GM18868 (cell line): Measurements from ENCODE around the gene KRTAP4-16.
"Not testable (repeated sequence)": the region's sequence is repeated elsewhere in the genome, so short reads cannot be mapped to it uniquely, and the experiment has no call there.

Experiments used
- ATAC-seq: cut with Tn5 transposase; IDR thresholded peaks from one replicate; pipeline ENCODE4 v1.9.1; 2021; ENCODE audit warnings: mild to moderate bottlenecking, moderate library complexity; ENCODE audit not compliant: unreplicated experiment

Gene KRTAP4-16

DNA sequence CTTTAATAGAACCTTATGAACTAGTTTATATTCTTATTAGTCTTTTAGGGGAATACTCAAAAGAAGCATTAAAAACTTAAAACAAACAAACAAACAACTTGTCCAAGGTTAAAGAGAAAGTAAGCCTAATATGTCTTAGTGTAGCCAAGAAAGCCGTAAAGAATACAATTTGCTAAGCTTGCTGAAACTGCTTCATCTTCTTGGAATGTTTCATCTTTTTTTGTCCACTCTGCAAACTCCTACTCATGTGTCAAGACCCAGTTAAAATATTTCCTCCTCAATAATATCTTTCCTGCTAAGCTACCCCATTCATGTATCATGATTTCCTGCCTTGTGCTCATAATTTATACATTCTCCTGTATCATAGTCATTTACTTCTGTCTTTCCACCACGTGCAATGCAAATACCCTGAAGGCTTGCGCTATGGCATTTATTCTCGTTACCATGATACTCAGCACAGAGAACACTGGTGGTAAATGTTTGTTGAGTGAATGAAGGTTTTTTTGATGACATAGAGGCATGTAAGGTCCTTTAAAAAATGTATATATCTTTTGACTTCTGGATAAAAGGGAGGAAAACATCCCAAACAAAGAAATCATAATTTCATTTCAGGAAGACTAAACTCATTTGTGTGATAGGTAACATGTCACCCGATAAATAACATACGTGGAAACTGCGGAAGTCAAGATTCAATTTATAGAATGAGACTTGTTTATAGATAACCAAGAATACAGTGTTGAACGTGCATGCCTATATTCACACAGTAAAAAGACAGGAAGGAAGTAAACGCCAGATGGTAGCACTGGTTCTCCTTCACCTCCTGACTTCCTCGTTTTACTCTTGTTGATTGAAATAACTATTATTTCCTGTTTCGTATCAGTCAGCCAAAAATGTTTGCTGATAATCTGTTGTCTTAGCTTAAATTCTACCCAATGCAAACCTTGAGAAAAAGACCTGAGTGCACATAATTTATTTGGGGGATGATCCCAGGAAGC is 18.0 kb upstream of the KRTAP4-16 start:
- ATAC-seq: not testable (repeated sequence)

DNA sequence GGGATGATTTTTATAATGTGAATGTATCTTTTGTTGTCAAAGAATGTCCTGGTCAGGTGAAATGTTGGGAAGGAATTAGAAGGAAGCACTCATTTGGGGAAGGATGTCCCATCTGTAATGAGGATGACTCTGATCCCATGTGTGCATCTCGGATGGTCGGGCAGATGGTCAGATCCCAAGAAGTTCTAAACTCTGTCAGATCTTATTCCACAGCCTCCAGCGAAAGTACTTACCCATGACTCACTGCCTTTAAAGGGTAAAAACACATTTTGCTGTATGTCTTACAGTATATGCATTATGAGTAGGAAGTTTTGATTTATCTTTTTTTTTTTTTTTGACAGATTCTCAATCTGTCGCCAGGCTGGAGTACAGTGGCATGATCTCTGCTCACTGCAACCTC is 16.7 kb upstream of the KRTAP4-16 start:
- no peak for ATAC-seq

DNA sequence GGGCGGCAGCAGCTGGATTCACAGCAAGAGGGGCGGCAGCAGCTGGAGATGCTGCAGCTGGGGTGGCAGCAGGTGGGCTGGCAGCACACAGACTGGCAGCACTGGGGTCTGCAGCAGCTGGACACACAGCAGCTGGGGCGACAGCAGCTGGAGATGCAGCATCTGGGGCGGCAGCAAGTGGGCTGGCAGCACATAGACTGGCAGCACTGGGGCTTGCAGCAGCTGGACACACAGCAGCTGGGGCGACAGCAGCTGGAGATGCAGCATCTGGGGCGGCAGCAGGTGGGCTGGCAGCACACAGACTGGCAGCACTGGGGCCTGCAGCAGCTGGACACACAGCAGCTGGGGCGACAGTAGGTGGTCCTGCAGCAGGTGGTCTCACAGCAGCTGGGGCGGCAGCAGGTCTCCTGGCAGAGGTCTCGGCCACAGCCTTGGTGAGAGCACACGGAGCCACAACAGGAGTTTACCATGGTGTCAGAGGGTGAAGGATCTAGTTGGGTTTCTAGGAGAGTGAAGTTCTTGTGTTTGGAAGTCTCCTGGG is 15.9 kb upstream of the KRTAP4-16 start, which contains the start of gene KRTAP4-11:
KRTAP4-11 (minus strand) TSS at position 528 of the 541 bp plus-strand sequence; CDS start at position 470, 58 bp downstream.
- ATAC-seq: not testable (repeated sequence)

DNA sequence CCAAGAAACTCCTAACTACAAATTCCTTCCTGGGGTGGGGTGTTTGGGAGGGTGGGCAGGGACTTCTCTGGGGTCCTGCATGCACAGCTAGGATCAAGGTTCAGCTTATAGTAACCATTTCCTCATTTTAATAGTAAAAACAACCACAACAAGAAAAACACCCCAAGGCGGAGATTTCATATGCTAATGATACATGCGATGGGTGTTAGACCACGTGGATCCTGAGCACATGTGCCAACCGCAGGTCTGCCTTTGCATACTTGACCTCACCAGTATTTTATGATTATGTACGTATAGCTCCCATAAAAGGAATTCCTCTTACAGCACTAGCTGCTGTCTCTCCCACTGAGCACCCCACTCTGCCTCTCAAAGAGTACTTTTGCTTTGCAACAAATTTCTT is 14.3 kb upstream of the KRTAP4-16 start:
- no peak for ATAC-seq

DNA sequence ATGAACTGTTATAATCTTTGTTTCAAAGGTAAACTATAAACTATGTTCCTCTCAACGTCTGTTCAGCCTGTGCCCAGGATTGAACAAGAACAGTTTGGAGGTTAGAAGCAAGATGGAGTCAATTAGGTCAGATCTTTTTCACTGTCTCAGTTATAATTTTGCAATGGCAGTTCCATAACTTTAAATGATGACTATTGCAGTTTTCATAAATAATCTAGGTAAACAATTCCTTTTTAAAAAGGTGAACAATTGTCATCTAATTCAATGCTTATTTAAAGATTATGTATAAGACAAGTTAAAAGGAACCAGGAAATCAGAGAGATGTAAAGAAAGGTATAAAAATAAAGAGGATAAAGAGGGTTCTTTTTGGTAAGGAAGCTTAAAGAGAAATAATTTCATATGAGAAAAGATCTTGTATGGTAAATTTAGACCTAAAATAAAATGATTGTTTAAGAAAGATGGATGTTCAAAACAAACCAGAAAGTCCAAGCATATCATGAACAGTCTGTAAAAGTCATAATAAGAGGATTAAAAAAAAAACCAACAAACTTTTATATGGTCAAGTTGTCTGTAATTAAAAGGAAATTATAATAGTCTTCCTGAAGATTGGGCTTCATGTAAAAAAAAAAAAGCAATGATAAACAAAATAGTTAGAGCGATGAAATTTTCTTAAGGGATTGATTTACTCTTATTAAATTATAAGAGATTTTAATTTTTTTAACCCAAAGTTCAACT is 9.3 kb upstream of the KRTAP4-16 start:
- ATAC-seq: no peak

DNA sequence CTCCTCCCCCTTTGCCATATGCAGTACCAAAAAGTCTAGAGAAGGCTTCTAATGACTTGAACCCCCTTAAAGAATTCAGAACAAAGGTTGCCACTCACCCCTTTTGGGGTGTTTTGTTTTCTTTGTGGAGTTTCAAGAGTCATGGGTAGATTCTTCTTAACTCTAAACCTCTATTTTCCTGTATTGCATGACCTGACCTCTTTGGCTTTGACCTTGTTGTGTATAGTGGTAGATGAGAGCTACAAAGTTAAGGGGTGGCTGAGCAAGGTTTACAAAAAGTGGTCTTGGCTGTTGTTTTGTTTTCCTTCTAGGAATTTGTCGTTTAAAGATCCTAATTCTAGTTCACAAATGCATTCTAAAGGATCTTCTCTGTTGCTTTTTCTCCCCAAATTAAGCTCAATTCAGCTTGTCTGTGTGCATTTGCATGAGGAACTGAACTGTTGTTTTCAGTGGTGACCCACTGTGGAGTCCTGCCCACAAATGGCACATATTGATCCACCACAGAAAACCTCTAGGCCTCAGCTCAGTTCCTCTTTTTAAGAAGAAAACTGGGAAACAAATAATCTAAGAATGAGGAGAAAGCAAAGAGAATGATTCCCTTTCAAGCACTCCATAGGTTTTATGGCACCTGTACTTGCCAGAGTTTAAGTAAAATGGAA is 6.8 kb upstream of the KRTAP4-16 start:
- not testable (repeated sequence) for ATAC-seq

DNA sequence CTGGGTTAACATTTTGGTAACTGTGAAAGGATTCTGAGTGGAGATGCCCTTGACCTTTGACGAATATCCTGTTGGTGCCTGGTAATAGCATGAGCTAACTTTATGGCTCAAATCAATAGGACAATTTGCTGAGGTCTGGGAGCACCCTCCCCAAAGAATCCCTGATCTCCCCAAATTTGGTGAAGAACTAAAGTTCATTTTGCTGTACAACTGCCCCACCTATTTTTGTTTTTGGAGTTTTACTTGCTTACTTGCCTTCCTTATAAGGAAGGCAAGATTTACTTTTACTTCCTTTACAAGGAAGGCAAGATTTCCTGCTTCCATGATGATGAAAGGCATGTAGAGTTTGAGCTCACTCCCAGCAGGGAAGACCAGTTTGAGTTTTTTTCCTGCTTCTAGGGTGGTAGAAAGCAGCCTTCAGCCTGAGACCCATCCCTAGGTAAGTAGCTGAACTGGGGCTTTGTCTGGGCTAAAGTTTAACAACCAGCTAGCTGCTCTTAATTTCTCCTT is 6.0 kb upstream of the KRTAP4-16 start:
- ATAC-seq: no peak

DNA sequence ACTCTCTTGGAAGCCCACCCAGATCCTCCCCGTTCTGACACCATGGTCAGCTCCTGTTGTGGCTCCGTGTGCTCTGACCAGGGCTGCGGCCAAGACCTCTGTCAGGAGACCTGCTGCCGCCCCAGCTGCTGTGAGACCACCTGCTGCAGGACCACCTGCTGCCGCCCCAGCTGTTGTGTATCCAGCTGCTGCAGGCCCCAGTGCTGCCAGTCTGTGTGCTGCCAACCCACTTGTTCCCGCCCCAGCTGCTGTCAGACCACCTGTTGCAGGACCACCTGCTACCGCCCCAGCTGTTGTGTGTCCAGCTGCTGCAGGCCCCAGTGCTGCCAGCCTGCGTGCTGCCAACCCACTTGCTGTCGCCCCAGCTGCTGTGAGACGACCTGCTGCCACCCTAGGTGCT is 3.3 kb upstream of the KRTAP4-16 start, which contains the start of gene KRTAP4-9:
KRTAP4-9 (plus strand) TSS at position 43 of the 400 bp plus-strand sequence; CDS start at position 43, 0 bp downstream.
- ATAC-seq: not testable (repeated sequence)

DNA sequence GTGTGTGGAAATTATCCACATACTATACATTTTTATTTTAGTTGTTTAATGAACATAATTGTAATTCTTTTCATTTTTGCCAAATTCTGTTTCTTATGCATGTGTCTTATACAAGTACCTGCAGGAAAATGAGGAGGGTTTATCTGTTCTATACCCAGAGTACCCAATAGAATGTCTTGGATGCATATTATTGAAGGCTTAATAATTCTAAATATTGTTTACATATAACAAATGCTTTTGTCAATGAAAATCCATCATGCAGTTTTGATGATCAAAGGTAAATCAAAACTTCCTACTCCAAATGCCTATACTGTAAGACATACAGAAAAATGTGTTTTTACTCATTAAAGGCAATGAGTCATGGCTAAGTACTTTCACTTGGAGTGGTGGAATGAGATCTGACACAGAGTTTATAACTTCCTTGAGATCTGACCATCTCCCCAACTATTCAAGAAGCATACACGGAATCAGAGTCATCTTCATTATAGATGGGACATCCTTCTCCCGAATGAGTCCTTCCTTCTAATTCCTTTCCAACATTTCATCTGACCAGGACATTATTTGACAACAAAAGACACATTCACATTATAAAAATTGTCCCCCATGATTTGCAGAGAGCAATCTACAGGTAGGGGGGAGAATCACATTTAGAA is 2.5 kb upstream of the KRTAP4-16 start:
- not testable (repeated sequence) for ATAC-seq

DNA sequence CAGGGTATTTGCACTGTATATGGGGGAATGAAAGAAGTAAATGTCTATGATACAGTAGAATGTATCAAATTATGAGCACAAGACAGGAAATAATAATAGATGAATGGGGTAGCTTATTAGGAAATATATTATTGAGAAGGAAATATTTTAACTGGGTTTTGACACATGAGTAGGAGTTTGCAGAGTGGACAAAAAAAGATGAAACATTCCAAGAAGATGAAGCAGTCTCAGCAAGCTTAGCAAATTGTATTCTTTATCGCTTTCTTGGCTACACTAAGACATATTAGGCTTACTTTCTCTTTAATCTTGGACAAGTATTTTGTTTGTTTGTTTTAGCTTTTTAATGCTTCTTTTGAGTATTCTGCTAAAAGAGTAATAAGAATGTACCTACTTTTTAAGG is 1.9 kb upstream of the KRTAP4-16 start:
- ATAC-seq: no peak

DNA sequence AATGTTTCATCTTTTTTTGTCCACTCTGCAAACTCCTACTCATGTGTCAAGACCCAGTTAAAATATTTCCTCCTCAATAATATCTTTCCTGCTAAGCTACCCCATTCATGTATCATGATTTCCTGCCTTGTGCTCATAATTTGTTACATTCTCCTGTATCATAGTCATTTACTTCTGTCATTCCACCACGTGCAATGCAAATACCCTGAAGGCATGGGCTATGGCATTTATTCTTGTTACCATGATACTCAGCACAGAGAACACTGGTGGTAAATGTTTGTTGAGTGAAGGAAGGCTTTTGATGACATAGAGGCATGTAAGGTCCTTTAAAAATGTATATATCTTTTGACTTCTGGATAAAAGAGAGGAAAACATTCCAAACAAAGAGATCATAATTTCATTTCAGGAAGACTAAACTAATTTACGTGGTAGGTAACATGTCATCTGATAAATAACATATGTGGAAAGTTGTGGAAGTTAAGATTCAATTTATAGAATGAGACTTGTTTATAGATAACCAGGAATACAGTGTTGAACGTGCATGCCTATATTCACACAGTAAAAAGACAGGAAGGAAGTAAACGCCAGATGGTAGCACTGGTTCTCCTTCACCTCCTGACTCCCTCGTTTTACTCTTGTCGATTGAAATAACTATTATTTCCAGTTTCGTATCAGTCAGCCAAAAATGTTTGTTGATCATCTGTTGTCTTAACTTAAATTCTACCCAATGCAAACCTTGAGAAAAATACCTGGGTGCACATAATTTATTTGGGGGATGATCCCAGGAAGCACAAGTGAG is 2.1 kb downstream of the KRTAP4-16 start:
- ATAC-seq: not testable (repeated sequence)

DNA sequence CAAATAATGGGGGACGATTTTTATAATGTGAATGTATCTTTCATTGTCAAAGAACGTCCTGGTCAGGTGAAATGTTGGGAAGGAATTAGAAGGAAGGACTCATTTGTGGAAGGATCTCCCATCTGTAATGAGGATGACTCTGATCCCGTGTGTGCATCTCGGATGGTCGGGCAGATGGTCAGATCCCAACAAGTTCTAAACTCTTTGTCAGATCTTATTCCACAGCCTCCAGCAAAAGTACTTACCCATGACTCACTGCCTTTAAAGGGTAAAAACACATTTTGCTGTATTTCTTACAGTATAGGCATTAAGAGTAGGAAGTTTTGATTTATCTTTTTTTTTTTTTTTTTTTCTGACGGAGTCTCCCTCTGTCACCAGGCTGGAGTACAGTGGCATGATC is 3.5 kb downstream of the KRTAP4-16 start:
- ATAC-seq: no peak

DNA sequence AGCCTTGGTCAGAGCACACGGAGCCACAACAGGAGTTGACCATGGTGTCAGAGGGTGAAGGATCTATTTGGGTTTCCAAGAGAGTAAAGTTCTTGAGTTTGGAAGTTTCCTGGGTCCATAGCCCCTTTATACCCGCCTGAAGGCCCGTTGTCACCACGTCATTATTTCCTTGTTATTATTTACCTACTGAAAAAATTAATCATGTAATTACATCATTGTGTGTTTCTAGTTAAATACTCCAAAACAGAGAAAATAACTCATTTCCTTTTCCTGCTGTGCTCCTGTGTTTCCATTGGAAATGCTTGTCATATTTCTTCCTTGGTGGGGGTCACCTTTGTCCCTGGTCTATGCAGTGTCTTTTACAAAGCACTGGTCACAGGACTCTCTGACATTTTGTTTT is 4.0 kb downstream of the KRTAP4-16 start, which contains the start of gene KRTAP4-8:
KRTAP4-8 (minus strand) TSS at position 101 of the 400 bp plus-strand sequence; CDS start at position 43, 58 bp downstream.
- no peak for ATAC-seq

DNA sequence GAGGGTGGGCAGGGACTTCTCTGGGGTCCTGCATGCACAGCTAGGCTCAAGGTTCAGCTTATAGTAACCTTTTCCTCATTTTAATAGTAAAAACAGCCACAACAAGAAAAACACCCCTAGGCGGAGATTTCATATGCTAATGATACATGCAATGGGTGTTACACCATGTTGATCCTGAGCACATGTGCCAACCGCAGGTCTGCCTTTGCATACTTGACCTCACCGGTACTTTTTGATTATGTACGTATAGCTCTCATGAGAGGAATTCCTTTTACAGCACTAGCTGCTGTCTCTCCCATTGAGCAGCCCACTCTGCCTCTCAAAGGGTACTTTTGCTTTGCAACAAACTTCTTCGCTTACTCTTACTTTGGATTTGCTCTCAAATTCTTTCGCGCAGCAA is 6.0 kb downstream of the KRTAP4-16 start:
- ATAC-seq: no peak

DNA sequence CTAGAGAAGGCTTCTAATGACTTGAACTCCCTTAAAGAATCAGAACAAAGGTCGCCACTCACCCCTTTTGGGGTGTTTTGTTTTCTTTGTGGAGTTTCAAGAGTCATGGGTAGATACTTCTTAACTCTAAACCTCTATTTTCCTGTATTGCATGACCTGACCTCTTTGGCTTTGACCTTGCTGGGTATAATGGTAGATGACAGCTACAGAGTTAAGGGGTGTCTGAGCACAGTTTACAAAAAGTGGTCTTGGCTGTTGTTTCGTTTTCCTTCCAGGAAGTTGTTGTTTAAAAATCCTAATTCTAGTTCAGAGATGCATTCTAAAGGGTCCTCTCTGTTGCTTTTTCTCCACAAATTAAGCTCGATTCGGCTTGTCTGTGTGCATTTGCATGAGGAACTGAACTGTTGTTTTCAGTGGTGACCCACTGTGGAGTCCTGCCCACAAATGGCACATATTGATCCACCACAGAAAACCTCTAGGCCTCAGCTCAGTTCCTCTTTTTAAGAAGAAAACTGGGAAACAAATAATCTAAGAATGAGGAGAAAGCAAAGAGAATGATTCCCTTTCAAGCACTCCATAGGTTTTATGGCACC is 13.2 kb downstream of the KRTAP4-16 start:
- not testable (repeated sequence) for ATAC-seq

DNA sequence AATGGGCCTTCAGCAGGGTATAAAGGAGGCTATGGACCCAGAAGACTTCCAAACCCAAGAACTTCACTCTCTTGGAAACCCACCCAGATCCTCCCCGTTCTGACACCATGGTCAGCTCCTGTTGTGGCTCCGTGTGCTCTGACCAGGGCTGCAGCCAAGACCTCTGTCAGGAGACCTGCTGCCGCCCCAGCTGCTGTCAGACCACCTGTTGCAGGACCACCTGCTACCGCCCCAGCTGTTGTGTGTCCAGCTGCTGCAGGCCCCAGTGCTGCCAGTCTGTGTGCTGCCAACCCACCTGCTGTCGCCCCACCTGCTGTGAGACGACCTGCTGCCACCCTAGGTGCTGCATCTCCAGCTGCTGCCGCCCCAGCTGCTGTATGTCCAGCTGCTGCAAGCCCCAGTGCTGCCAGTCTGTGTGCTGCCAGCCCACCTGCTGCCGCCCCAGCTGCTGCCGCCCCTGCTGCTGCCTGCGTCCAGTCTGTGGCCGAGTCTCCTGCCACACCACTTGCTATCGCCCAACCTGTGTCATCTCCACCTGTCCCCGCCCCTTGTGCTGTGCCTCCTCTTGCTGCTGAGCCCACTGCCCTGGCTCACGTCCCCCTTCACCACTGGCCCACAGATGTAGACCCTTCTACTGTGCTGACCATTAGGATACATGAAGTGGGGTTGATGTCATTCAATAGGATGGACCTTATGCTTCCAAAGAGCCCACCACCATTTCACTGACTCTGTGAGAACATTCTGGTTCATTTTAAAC is 17.7 kb downstream of the KRTAP4-16 start, which contains the start of gene KRTAP4-7:
KRTAP4-7 (plus strand) TSS at position 51 of the 757 bp plus-strand sequence; CDS start at position 108, 57 bp downstream.
- not testable (repeated sequence) for ATAC-seq

DNA sequence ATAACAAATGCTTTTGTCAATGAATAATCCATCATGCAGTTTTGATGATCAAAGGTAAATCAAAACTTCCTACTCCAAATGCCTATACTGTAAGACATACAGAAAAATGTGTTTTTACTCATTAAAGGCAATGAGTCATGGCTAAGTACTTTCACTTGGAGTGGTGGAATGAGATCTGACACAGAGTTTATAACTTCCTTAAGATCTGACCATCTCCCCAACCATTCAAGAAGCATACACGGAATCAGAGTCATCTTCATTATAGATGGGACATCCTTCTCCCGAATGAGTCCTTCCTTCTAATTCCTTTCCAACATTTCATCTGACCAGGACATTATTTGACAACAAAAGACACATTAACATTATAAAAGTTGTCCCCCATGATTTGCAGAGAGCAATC is 18.6 kb downstream of the KRTAP4-16 start:
- ATAC-seq: not testable (repeated sequence)

DNA sequence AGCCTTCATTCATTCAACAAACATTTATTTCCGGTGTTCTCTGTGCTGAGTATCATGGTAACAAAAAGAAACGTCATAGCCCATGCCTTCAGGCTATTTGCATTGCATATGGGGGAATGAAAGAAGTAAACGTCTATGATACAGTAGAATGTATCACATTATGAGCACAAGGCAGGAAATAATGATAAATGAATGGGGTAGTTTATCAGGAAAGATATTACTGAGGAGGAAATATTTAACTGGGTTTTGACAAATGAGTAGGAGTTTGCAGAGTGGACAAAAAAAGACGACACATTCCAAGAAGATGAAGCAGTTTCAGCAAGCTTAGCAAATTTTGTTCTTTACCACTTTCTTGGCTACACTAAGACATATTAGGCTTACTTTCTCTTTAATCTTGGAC is 19.4 kb downstream of the KRTAP4-16 start:
- no peak for ATAC-seq
